HL-60 (cell line): Measurements from ENCODE around the gene ZNF326.
"Not testable (repeated sequence)": the region's sequence is repeated elsewhere in the genome, so short reads cannot be mapped to it uniquely, and the experiment has no call there.

ENCODE experiments used
- CTCF ChIP-seq: IDR thresholded peaks from one replicate; pipeline ENCODE4 v1.5.1; 2011; ENCODE audit warnings: low read length, control low read depth, inconsistent platforms; ENCODE audit not compliant: insufficient read depth
- GABPA ChIP-seq: IDR thresholded peaks from 2 replicates; pipeline ENCODE4 v1.6.1; 2012; ENCODE audit warnings: low read depth
- POLR2AphosphoS5 ChIP-seq: IDR thresholded peaks from 2 replicates; pipeline ENCODE4 v1.6.1; 2012; ENCODE audit warnings: low read depth
- REST ChIP-seq: IDR thresholded peaks from 2 replicates; pipeline ENCODE4 v1.6.1; 2012; ENCODE audit warnings: low read depth; ENCODE audit not compliant: insufficient replicate concordance
- SPI1 ChIP-seq: IDR thresholded peaks from 2 replicates; pipeline ENCODE4 v1.6.1; 2012; ENCODE audit warnings: low read depth, mild to moderate bottlenecking, borderline replicate concordance

- TF ChIP-seq CTCF, POLR2AphosphoS5, REST, GABPA: not testable (repeated sequence)
- TF ChIP-seq SPI1, result peak; percentile 31; the same call in 1 of the 2 replicates
Observed at GRCh38 chr1:90062700-90063643, 68.1 kb downstream of the ZNF326 start.
